ENCODE results near the gene THG1L. TPM values are rescaled to one million over a fixed set of nuclear protein-coding genes. Genes with fewer than 3 reads are reported as not detected.

Gene THG1L
- total RNA-seq, 1 experiment from 2014 or later: 39.3 TPM

GRCh38 chr5:157747766-157748700 lies 16.8 kb downstream of the THG1L start:
- DNase-seq (ENCODE audit: low spot score): no peak
- in situ Hi-C loops (cut with HindIII; ENCODE audit: low sequenced_read_pairs): no loop called here

DNA sequence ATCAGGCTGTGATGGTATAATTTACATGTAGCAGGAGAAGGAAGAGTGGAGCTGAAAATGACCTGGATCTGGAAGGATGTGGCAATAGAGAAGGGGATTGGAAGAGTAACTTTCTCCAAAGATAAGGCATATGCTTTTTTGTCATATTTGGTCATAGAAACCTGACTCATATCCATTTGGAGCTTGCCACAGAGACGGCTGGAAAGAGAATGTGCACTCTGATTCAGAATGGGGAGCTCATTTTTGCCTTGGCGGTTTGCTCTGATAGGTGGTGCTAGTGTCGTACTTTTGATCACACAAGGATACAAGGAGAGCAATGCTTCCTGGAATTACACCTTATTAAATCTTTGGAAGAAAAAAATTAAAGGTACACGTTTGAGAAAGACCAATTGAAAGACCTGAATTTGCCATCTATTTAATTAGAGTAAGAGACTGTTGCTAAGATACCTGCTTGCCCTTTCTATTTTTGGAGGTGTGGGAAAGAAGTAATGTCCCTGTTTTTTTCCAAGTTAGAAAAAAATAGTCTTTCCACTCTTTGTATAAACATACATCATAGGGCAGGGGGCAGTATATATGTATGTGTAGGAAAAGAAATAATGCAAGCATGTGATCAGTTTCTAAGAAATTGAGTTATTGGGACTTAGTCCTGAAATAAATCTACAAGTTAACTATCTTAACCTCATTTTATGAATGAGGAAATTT lies 17.7 kb downstream of the THG1L start:
- in situ Hi-C loops (cut with HindIII; ENCODE audit: low sequenced_read_pairs): no loop called here
- DNase-seq (ENCODE audit: low spot score): no peak

GRCh38 chr5:157749462-157749799 lies 18.2 kb downstream of the THG1L start:
- DNase-seq (ENCODE audit: low spot score): no peak
- in situ Hi-C loops (cut with HindIII; ENCODE audit: low sequenced_read_pairs): no loop called here

DNA sequence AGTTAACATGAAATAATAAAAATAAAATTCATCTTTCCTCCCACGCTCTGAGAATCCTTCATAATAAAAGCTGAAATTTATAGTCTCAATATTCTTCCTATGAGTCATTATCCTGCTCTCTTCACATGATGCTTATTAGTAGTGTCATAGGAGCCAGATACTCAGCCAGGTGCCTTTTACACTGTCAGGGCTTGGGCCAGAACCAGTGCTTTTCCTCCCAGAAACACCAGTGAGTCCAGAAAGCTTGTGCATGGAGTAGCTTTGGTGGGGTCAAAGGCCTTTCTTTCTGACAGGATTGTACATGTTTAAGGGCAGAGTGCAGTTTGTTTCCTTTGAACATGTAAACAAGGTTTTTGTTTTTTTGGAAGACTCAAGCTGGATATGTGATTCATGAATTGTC lies 19.1 kb downstream of the THG1L start:
- in situ Hi-C loops (cut with HindIII; ENCODE audit: low sequenced_read_pairs): no loop called here
- DNase-seq (ENCODE audit: low spot score): no peak

GRCh38 chr5:157756122-157756521 lies 24.9 kb downstream of the THG1L start:
- no peak for DNase-seq (ENCODE audit: low spot score)
- in situ Hi-C loops (cut with HindIII; ENCODE audit: low sequenced_read_pairs): no loop called here

- no peak for DNase-seq (ENCODE audit: low spot score)
- in situ Hi-C loops (cut with HindIII; ENCODE audit: low sequenced_read_pairs): no loop called here
Measured at GRCh38 chr5:157758706-157759105, 27.5 kb downstream of the THG1L start.

DNA sequence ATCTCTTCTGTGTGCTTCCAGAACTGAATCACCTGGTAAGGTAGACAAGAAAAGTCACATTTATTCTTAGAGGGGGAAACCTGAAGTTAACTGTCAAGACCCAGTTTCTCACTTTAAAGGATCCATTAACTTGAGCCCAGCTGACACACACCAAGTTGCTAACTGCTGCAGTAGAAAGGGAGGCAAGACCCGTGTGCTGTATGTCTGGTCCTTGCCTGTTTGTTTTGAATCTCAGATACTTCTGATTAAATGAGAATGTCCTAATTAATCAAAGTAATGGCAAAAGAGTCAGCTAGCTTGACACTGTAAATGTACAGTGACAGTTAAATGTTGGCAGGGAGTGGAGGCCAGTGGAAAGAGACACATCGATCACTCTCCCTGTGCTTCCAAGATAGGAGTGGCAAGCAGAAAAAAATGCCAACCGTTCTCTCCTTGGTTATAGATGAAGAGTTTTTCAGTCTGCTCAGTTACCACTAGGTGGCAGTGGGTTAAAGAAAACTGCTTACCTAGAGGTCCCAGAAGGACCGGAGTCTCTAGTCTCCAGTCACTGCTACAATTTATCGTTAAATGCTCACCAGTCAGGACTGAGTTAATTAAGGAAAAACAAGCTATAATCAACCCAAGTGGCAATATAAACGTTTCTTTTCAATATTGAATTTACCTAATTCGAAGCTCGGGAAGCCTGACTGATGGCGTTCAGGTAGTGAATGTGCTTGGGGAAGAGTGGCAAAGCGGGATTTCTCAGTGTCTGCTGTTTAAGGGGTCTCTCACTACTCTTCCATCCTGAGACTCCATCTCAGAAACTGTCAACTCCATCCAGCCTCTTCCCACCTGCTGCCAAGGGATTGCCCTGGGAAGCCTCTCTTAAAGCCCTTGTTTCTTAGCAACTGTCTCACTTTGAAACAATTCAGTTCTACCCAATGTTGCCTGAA lies 30.7 kb downstream of the THG1L start:
- in situ Hi-C loops (cut with HindIII; ENCODE audit: low sequenced_read_pairs): no loop called here
- DNase-seq (ENCODE audit: low spot score): peak; percentile 83

- DNase-seq (ENCODE audit: low spot score): no peak
- in situ Hi-C loops (cut with HindIII; ENCODE audit: low sequenced_read_pairs): no loop called here
Measured at GRCh38 chr5:157764531-157764930, 33.3 kb downstream of the THG1L start.

DNA sequence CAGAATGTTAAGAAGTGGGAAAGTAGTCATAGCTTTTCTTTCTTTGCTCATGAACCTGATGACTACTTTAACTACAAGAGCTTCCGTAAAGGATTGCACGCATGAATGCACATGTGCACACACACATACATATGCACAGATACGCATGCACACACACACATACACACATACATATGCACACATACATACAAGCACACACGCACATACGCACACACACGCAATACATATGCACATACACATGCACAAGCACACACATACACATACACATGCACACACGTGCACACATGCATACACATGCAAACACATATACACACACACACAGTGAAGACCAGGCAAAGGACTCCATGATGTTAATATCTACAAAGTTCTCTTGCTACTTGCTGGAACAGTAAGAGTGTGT lies 35.2 kb downstream of the THG1L start:
- in situ Hi-C loops (cut with HindIII; ENCODE audit: low sequenced_read_pairs): no loop called here
- DNase-seq (ENCODE audit: low spot score): no peak

DNA sequence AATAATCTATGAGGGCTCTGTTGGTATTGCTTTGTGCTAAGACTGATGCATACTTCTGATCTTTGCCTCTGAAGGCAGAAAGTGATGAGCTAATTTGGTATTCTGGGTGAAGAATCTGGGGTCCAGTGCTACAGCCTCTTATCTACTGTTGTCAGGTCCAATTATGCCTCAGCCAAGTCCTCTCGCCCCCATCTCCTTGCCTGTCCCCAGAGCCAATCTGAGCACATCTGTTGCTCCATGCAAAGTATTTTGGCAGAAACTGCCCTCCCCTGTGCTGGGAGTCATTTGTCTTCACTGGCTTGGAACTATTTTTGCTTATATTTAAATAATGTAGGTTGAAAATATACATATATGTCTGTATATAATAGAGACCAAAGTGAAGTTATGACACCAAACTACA lies 35.7 kb downstream of the THG1L start:
- in situ Hi-C loops (cut with HindIII; ENCODE audit: low sequenced_read_pairs): no loop called here
- DNase-seq (ENCODE audit: low spot score): no peak

- no peak for DNase-seq (ENCODE audit: low spot score)
- in situ Hi-C loops (cut with HindIII; ENCODE audit: low sequenced_read_pairs): no loop called here
Measured at GRCh38 chr5:157767689-157768088, 36.5 kb downstream of the THG1L start.

- in situ Hi-C loops (cut with HindIII; ENCODE audit: low sequenced_read_pairs): no loop called here
- no peak for DNase-seq (ENCODE audit: low spot score)
Measured at GRCh38 chr5:157770665-157771064, 39.4 kb downstream of the THG1L start.

DNA sequence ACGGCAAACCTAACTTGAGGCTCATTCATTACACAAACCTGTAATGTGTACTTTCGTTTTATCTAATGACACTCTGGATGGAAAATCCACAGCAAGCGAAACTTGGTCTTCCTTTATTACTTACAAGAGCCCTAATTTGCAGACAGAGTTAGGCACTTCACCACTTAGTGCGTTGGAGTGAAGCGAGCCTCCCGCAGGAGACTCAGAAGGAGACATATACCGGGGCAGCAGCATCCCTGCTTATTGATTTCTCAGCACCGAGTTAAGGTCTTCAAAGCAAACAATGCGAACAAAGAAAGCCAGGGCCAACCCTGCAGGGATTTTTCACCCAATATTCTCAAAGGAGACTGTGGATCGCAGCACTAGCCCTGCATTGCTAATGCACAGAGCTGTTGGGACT lies 40.9 kb downstream of the THG1L start:
- DNase-seq (ENCODE audit: low spot score): no peak
- in situ Hi-C loops (cut with HindIII; ENCODE audit: low sequenced_read_pairs): no loop called here

DNA sequence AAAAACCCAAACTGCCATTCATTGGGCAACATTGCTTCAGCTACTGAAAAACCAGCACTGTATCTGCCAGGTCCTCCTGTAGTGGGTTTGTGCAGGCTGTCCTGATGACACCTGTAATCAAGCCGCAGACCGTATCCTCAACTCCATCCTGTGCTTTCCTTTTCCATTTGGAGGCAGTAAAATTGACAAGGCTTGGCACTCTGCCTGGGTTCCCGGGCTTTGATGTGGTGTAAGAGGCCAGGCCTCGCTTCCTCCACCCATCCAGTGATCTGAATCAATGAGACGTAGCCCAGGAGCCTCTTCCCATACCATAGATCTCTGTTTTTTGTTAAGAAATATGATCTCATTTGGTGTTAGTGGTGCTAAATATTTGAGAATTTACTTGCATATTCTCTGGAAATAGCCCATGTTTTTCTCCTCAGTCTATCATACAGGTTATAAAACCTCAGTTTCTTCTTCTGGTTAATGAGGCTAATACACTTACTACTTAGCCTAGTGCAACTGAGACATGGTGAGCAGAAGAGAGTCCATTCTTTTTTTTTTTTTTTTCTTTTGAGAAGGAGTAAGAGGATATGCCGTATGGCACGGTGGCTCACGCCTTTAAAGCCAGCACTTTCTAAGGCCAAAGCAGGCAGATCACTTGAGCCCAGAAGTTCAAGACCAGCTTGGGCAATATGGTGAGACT lies 47.0 kb downstream of the THG1L start:
- in situ Hi-C loops (cut with HindIII; ENCODE audit: low sequenced_read_pairs): no loop called here
- no peak for DNase-seq (ENCODE audit: low spot score)

DNA sequence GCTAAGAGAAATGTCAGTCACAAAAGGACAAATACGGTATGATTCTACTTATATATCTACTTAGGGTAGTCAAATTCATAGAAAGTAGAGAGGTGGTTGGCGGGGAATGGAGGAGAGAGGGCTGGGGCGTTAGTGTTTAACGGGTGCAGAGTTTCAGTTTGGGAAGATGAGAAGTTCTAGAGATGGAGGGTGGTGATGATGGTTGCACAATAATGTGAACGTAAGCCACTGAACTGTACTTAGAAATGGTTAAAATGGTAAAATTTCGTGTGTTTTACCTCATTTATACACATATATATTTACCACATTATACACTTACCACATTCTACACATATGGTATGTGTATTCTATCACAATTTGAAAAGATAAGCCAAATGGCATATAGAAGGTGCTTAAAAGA lies 48.0 kb downstream of the THG1L start:
- in situ Hi-C loops (cut with HindIII; ENCODE audit: low sequenced_read_pairs): no loop called here
- no peak for DNase-seq (ENCODE audit: low spot score)

- DNase-seq (ENCODE audit: low spot score): no peak
Measured at GRCh38 chr5:157785801-157786200, 54.6 kb downstream of the THG1L start.

More at GRCh38 chr5:157785801-157786200, 54.6 kb downstream of the THG1L start:
- in situ Hi-C loops (cut with HindIII; ENCODE audit: low sequenced_read_pairs): no loop called here
